Testis (tissue), 3 donors: ENCODE results near the gene SHF. TPM values are rescaled to one million over a fixed set of nuclear protein-coding genes. Genes with fewer than 3 reads are reported as not detected.

Source experiments
- DNase-seq: peaks from one replicate; pipeline ENCODE4 v3.0.0-alpha.2; 2019
- H3K27ac ChIP-seq, 2 donors: fragments of 200-600 bp; sonication (generic); one replicate each; pipeline ENCODE4 v1.5.1; 2019
- H3K27me3 ChIP-seq: fragments of 200-600 bp; sonication (generic); one replicate; pipeline ENCODE4 v1.5.1; 2019
- H3K36me3 ChIP-seq: fragments of 200-600 bp; sonication (generic); one replicate; pipeline ENCODE4 v1.5.1; 2017; ENCODE audit warnings: low read depth; ENCODE audit errors: missing control alignments
- H3K4me1 ChIP-seq: fragments of 200-600 bp; sonication (generic); one replicate; pipeline ENCODE4 v1.5.1; 2019
- H3K4me3 ChIP-seq, 2 donors: fragments of 200-600 bp; sonication (generic); one replicate each; pipeline ENCODE4 v1.5.1; 2017 to 2019
- H3K9me3 ChIP-seq: fragments of 200-600 bp; sonication (generic); one replicate; pipeline ENCODE4 v1.5.1; 2017
- POLR2A ChIP-seq: fragments of 450-650 bp; IDR thresholded peaks from one replicate; pipeline ENCODE4 v1.6.1; 2017; ENCODE audit warnings: antibody characterized with exemption, mild to moderate bottlenecking, moderate library complexity
- WGBS, 2 donors: methylation state at CpG; one replicate each; pipeline ENCODE4 v1.1.5; 2018; 5-methylcytosine and 5-hydroxymethylcytosine counted together
- intact Hi-C: fragments of 100-400 bp; cut with DNase I; formaldehyde crosslinking; loops from one replicate; pipeline ENCODE4 v1.15.1; 2023; ENCODE audit warnings: low total_unique reads
- polyA plus RNA-seq: library from polyadenylated mRNA; stranded (reverse); fragments of 350-450 nt; fragmentation: Illumina TruSeq; extraction: RNeasy Lipid Tissue Mini Kit (QIAGEN cat#74804); gene quantifications from one replicate; pipeline ENCODE4 v1.2.3, GENCODE V29; 2014; ENCODE audit warnings: low read depth, low replicate concordance; ENCODE audit not compliant: insufficient read depth
- total RNA-seq, 2 donors: library from RNA; depleted of rRNA; stranded (reverse); fragments of >200 nt; gene quantifications; one replicate each; pipeline ENCODE4 v1.2.3, GENCODE V29; 2016
- TF ChIP-seq, protein P1 (sequence below), 3 experiments: fragments of 450-650 bp in 2 of 3; fragments of 200-600 bp in 1 of 3; sonication (generic) in 1 of 3; IDR thresholded peaks; one replicate each; pipeline ENCODE4 v1.5.1; 2016 to 2019; ENCODE audit warnings: antibody characterized with exemption in 3 of 3, mild to moderate bottlenecking in 2 of 3, moderate library complexity in 1 of 3

SHF gene
- total and polyA plus RNA-seq, 3 donors from 2014 or later, result 9.3 to 13.2 (median 12.7) TPM

DNA sequence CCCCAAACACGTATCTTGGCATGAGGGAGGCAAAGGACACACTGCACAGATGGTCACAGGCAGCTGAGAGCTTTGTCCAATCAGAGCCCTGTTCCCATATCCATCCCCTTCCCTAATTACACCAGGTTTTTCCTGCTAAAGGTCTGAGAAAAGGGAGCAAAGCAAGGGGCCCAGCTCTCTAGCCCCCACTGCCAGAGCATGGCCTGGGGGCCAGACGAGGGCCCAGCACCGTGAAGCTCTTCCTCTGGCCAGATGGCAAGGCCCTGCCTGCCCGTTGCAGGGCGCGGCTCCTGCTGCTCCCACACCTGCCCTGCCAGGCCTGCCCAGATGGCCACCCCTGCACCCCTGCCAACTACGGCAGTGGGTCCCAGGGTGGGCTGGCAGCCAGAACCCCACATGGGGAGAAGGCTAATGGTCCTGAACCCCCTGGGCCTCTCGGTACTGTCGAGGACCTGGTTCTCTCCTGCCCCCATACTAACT is 3.2 kb downstream of the SHF start:
- H3K27me3 ChIP-seq, result no peaks in the 10 kb centered on the region
- no peak for DNase-seq
- TF ChIP-seq, protein P1, sequence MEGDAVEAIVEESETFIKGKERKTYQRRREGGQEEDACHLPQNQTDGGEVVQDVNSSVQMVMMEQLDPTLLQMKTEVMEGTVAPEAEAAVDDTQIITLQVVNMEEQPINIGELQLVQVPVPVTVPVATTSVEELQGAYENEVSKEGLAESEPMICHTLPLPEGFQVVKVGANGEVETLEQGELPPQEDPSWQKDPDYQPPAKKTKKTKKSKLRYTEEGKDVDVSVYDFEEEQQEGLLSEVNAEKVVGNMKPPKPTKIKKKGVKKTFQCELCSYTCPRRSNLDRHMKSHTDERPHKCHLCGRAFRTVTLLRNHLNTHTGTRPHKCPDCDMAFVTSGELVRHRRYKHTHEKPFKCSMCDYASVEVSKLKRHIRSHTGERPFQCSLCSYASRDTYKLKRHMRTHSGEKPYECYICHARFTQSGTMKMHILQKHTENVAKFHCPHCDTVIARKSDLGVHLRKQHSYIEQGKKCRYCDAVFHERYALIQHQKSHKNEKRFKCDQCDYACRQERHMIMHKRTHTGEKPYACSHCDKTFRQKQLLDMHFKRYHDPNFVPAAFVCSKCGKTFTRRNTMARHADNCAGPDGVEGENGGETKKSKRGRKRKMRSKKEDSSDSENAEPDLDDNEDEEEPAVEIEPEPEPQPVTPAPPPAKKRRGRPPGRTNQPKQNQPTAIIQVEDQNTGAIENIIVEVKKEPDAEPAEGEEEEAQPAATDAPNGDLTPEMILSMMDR (IDR thresholded peaks at IDR 0.05), result no peak
- no peak for TF ChIP-seq POLR2A
- H3K4me1 ChIP-seq, result no peaks in the 10 kb centered on the region
- H3K27ac ChIP-seq, result no peak overlapping the region
- WGBS, 2 donors, result 85 to 91% methylated on average over 8 to 9 of the region's 9 CpGs
- H3K9me3 ChIP-seq, result no peaks in the 10 kb centered on the region
- intact Hi-C loops, result no loop called here
- H3K4me3 ChIP-seq, result no peak overlapping the region
- H3K36me3 ChIP-seq, result no peaks in the 10 kb centered on the region

DNA sequence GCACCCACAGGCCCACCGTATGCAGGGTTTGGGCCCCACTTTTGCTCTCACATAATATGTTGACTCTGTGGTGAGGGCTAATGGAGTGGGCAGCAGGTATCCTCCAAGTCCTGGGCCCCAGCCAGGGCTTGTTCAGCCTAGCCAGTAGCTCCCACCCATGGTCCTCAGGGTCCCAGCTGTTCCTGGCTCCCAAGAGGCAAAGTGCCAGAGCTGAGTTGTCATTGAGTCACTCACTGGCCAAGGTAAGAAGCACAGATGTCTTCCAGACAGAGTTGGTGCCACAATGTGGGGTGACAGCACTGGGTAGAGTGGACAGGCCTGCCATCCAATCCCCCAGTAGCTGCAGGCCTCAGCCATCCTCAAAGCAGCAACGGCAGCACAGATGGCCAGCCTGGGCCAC is 4.3 kb downstream of the SHF start:
- intact Hi-C loops, result no loop called here

DNA sequence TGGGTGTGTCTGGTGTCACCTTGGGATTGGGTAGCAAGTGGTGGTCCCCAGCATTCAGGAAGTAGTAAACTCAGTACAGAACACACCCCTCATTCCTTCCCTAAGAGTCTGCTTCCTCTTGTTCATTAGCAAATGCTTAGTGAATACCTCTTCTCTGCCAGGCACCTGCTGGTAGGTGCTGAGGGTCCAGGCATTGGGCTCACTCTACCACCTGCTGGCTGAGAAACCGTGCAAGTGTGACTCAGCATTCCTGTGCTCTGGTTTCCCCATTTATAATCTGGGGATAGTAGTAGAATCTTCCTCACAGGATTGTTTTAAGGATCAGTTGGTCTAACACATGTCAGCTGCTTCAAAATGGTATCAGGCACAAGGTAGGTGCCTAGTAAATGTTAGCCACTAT is 4.8 kb downstream of the SHF start:
- intact Hi-C loops, result no loop called here
- no peak for TF ChIP-seq POLR2A
- TF ChIP-seq, protein P1 (IDR thresholded peaks at IDR 0.05), result no peak

More for the DNA sequence above, 4.3 kb downstream of the SHF start:
- TF ChIP-seq POLR2A, result no peak
- TF ChIP-seq, protein P1 (IDR thresholded peaks at IDR 0.05), result no peak
- Histone ChIP-seq H3K4me1 (no peaks in the 10 kb centered on the region), H3K4me3 (no peak overlapping the region), H3K9me3 (no peaks in the 10 kb centered on the region), H3K27me3 (no peaks in the 10 kb centered on the region), H3K27ac (no peak overlapping the region), H3K36me3 (no peaks in the 10 kb centered on the region)
- WGBS, 2 donors, result 88 to 100% methylated on average over 1 to 2 of the region's 2 CpGs
- no peak for DNase-seq

DNA sequence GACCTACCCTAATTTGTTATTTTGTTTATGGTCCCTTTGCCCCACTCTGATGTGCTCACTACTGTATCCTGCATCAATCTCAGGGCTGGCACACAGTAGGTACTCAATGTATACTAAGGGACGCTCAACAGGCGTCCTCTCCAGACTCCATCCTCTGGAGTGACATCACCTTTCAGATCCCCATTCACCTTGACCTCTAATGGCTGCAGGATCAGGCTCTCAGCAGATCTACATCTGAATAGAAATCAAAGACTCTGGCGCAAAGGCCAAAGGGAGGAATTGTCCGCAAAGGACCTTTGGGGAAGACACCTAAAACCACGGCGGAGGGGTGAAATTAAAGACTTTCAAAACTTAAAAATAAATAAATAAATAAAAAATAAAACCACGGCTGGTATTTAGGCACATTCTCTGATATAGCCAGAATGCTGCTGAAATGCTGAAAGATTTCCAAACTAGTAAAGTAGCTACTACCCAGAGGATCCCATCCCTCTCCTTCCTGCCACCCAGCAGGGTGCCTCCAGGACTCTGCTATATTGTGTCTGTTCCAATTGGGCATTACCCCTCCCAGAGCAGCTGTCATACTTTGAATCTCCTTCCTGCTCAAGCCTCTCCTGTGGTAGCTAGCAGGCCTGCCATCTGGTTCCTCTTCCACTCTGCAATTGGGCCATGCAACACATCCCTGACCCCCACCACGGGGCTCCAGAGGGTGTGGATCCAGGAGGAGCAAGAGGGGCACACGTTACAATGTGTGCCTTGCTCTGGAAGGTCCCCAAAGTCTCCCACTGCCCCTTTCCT is 6.1 kb downstream of the SHF start:
- no peak for TF ChIP-seq POLR2A
- TF ChIP-seq, protein P1 (IDR thresholded peaks at IDR 0.05), result no peak
- WGBS, 2 donors, result 80 to 82% methylated on average over 9 of the region's 9 CpGs
- intact Hi-C loops, result no loop called here
- Histone ChIP-seq H3K27ac (no peak overlapping the region), H3K4me3 (no peak overlapping the region), H3K36me3 (no peaks in the 10 kb centered on the region), H3K27me3 (no peaks in the 10 kb centered on the region), H3K4me1 (no peaks in the 10 kb centered on the region), H3K9me3 (no peaks in the 10 kb centered on the region)
- DNase-seq, result no peak

More for the DNA sequence above, 4.8 kb downstream of the SHF start:
- Histone ChIP-seq H3K27ac (no peak overlapping the region), H3K4me1 (no peaks in the 10 kb centered on the region), H3K36me3 (no peaks in the 10 kb centered on the region), H3K4me3 (no peak overlapping the region), H3K9me3 (no peaks in the 10 kb centered on the region), H3K27me3 (no peaks in the 10 kb centered on the region)
- WGBS, 2 donors, result 63 to 91% methylated on average over 1 of the region's 1 CpG
- no peak for DNase-seq
